GM13977 (cell line): Measurements from ENCODE around the gene PCDHGC4.

Experiments used
- DNase-seq: peaks from one replicate; pipeline ENCODE4 v3.0.0; 2012; ENCODE audit warnings: low spot score
- in situ Hi-C: fragments of 300-500 bp; cut with MboI; formaldehyde crosslinking; loops from one replicate; pipeline ENCODE4 v1.12.0; 2022; ENCODE audit warnings: low sequenced_read_pairs, low pct_unique_long_range_greater_than_20kb, mixed read lengths, inconsistent platforms; ENCODE audit not compliant: unreplicated experiment
- TF ChIP-seq, protein P1 (sequence below): IDR thresholded peaks from 2 replicates; pipeline ENCODE4 v1.5.1; 2012; ENCODE audit warnings: mild to moderate bottlenecking, control low read depth; ENCODE audit not compliant: insufficient read depth; ENCODE audit errors: extremely low read depth, missing control alignments

Gene PCDHGC4

DNA sequence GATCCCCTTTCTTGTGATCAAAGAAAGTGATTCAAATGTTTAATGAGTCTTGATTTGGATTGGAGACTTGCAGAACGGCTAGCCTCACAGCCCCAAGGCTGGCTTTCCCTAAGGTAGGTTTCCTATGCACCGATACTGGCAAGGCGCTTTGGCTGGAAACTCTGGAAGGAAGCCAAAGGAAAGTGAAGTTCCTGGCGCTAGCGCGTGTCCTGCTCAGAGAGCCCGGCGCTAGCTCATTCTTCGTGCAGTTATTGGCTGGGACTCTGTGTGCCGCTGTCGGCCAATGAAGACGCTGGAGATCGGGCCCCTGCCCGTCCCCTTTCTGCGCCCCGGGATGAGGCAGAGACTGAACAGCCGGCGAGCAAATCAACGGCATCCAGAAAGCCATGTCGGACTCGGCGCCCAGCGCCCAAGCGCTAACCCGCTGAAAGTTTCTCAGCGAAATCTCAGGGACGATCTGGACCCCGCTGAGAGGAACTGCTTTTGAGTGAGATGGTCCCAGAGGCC, 9.2 kb upstream of the PCDHGC4 start, which contains the start of gene PCDHGC3:
Gene PCDHGC3 (plus strand): TSS at position 342 of the 507 bp plus-strand sequence. CDS start 151 bp downstream, at position 493.
- in situ Hi-C loops: no loop called here
- DNase-seq: peak; percentile 84
- TF ChIP-seq, protein P1, sequence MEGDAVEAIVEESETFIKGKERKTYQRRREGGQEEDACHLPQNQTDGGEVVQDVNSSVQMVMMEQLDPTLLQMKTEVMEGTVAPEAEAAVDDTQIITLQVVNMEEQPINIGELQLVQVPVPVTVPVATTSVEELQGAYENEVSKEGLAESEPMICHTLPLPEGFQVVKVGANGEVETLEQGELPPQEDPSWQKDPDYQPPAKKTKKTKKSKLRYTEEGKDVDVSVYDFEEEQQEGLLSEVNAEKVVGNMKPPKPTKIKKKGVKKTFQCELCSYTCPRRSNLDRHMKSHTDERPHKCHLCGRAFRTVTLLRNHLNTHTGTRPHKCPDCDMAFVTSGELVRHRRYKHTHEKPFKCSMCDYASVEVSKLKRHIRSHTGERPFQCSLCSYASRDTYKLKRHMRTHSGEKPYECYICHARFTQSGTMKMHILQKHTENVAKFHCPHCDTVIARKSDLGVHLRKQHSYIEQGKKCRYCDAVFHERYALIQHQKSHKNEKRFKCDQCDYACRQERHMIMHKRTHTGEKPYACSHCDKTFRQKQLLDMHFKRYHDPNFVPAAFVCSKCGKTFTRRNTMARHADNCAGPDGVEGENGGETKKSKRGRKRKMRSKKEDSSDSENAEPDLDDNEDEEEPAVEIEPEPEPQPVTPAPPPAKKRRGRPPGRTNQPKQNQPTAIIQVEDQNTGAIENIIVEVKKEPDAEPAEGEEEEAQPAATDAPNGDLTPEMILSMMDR: peak; percentile 80

DNA sequence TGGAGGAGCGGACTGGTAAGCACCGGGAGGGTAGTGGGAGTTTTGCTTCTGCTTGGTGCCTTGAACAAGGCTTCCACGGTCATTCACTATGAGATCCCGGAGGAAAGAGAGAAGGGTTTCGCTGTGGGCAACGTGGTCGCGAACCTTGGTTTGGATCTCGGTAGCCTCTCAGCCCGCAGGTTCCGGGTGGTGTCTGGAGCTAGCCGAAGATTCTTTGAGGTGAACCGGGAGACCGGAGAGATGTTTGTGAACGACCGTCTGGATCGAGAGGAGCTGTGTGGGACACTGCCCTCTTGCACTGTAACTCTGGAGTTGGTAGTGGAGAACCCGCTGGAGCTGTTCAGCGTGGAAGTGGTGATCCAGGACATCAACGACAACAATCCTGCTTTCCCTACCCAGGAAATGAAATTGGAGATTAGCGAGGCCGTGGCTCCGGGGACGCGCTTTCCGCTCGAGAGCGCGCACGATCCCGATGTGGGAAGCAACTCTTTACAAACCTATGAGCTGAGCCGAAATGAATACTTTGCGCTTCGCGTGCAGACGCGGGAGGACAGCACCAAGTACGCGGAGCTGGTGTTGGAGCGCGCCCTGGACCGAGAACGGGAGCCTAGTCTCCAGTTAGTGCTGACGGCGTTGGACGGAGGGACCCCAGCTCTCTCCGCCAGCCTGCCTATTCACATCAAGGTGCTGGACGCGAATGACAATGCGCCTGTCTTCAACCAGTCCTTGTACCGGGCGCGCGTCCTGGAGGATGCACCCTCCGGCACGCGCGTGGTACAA, 8.5 kb upstream of the PCDHGC4 start:
- in situ Hi-C loops: no loop called here
- TF ChIP-seq, protein P1: no peak
- peak; percentile 36 for DNase-seq

DNA sequence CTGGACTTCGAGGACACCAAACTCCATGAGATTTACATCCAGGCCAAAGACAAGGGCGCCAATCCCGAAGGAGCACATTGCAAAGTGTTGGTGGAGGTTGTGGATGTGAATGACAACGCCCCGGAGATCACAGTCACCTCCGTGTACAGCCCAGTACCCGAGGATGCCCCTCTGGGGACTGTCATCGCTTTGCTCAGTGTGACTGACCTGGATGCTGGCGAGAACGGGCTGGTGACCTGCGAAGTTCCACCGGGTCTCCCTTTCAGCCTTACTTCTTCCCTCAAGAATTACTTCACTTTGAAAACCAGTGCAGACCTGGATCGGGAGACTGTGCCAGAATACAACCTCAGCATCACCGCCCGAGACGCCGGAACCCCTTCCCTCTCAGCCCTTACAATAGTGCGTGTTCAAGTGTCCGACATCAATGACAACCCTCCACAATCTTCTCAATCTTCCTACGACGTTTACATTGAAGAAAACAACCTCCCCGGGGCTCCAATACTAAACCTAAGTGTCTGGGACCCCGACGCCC, 7.7 kb upstream of the PCDHGC4 start:
- DNase-seq: no peak
- in situ Hi-C loops: no loop called here
- TF ChIP-seq, protein P1: no peak

DNA sequence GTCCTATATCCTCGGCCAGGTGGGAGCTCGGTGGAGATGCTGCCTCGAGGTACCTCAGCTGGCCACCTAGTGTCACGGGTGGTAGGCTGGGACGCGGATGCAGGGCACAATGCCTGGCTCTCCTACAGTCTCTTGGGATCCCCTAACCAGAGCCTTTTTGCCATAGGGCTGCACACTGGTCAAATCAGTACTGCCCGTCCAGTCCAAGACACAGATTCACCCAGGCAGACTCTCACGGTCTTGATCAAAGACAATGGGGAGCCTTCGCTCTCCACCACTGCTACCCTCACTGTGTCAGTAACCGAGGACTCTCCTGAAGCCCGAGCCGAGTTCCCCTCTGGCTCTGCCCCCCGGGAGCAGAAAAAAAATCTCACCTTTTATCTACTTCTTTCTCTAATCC, 7.0 kb upstream of the PCDHGC4 start:
- in situ Hi-C loops: no loop called here
- TF ChIP-seq, protein P1: no peak
- DNase-seq: no peak

DNA sequence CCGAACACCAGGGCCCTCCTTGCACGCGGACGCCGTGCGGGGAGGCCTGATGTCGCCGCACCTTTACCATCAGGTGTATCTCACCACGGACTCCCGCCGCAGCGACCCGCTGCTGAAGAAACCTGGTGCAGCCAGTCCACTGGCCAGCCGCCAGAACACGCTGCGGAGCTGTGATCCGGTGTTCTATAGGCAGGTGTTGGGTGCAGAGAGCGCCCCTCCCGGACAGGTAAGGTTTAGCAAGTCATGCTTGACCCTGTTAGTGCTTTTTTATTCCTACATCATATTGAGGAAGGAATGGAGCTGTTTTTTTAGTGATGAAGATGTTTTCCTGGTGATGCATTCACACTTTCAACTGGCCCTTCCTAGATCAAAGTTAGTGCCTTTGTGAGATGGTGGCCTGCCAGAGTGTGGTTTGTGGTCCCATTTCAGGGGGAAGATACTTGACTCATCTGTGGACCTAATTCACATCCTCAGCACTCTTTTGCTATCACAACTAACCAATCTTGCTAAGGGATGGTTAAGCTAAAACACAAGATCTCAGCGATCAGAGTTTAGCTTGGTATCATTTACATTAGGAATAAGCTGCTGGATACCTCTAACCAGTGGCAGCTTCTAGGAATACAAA, 6.4 kb upstream of the PCDHGC4 start:
- DNase-seq: no peak
- TF ChIP-seq, protein P1: peak; percentile 22
- in situ Hi-C loops: no loop called here

DNA sequence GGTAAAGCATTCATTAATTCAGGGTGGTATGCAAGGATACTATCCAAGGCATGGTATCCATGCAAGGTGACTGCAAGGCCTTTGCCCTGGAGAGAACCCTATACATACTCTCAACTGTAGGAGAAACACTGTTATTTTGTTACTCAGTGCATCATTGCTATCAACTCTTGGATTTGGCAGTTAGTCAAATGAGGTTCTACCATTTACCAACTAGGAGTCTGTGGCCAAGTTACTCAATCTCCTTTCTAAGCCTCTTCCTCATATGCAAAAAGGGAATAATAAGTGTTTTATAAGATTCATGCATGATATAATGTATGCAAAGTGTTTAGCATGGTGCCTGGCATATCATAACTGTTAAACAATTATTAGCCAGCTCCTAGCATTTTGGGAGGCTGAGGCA, 5.1 kb upstream of the PCDHGC4 start:
- in situ Hi-C loops: no loop called here
- DNase-seq: no peak

More for the DNA sequence above, 5.1 kb upstream of the PCDHGC4 start:
- TF ChIP-seq, protein P1: no peak
